H9 (cell line): ENCODE data around the gene EIF1AD. TPM values are rescaled to one million over a fixed set of nuclear protein-coding genes. Genes with fewer than 3 reads are reported as not detected.

ENCODE experiments used
- DNase-seq: peaks from one replicate; pipeline ENCODE4 v3.0.0-alpha.2; 2017
- H2AFZ ChIP-seq: one replicate; pipeline ENCODE4 v1.6.1; 2013; ENCODE audit warnings: mild to moderate bottlenecking, low read length, control low read depth, moderate library complexity
- H2AK5ac ChIP-seq: 2 replicates; pipeline ENCODE4 v1.6.1; 2013; ENCODE audit warnings: low read length, control low read depth, mixed read lengths; ENCODE audit not compliant: insufficient read length
- H2BK120ac ChIP-seq: one replicate; pipeline ENCODE4 v1.6.1; 2013; ENCODE audit warnings: low read depth, mild to moderate bottlenecking, low read length, control low read depth, inconsistent platforms; ENCODE audit not compliant: poor library complexity, severe bottlenecking
- H2BK12ac ChIP-seq: 2 replicates; pipeline ENCODE4 v1.6.1; 2013; ENCODE audit warnings: low read length, control low read depth, mixed read lengths, low read depth; ENCODE audit not compliant: insufficient read length
- H2BK15ac ChIP-seq: 2 replicates; pipeline ENCODE4 v1.6.1; 2013; ENCODE audit warnings: low read depth, low read length, control low read depth
- H2BK20ac ChIP-seq: one replicate; pipeline ENCODE4 v1.6.1; 2013; ENCODE audit warnings: low read depth, mild to moderate bottlenecking, low read length, control low read depth, inconsistent platforms; ENCODE audit not compliant: poor library complexity, severe bottlenecking
- H2BK5ac ChIP-seq: 2 replicates; pipeline ENCODE4 v1.6.1; 2013; ENCODE audit warnings: low read length, control low read depth, mixed read lengths; ENCODE audit not compliant: insufficient read length
- H3K14ac ChIP-seq: 2 replicates; pipeline ENCODE4 v1.6.1; 2013; ENCODE audit warnings: low read length, control low read depth; ENCODE audit not compliant: insufficient read depth
- H3K18ac ChIP-seq: 2 replicates; pipeline ENCODE4 v1.6.1; 2013; ENCODE audit warnings: low read depth, mild to moderate bottlenecking, mixed read lengths, low read length, control low read depth; ENCODE audit not compliant: insufficient read length
- H3K23ac ChIP-seq: 2 replicates; pipeline ENCODE4 v1.6.1; 2013; ENCODE audit warnings: low read length, control low read depth, mixed read lengths, low read depth; ENCODE audit not compliant: insufficient read length
- H3K23me2 ChIP-seq: 2 replicates; pipeline ENCODE4 v1.6.1; 2013; ENCODE audit warnings: low read depth, mild to moderate bottlenecking, mixed read lengths, low read length, control low read depth; ENCODE audit not compliant: insufficient read length, poor library complexity, severe bottlenecking
- H3K27ac ChIP-seq: 2 replicates; pipeline ENCODE4 v1.5.1; 2013; ENCODE audit warnings: low read length, control low read depth, mixed read lengths, low read depth; ENCODE audit not compliant: insufficient read length
- H3K27me3 ChIP-seq: 2 replicates; pipeline ENCODE4 v1.6.1; 2013; ENCODE audit warnings: low read length, control low read depth, inconsistent platforms; ENCODE audit not compliant: insufficient read depth
- H3K4ac ChIP-seq: 2 replicates; pipeline ENCODE4 v1.6.1; 2013; ENCODE audit warnings: low read depth, mild to moderate bottlenecking, control low read depth, inconsistent platforms, low read length, moderate library complexity
- H3K4me1 ChIP-seq: 2 replicates; pipeline ENCODE4 v1.6.1; 2013; ENCODE audit warnings: low read length, control low read depth, inconsistent platforms; ENCODE audit not compliant: insufficient read depth
- H3K4me2 ChIP-seq: 2 replicates; pipeline ENCODE4 v1.6.1; 2013; ENCODE audit warnings: low read length, control low read depth, mixed read lengths; ENCODE audit not compliant: insufficient read length, insufficient read depth
- H3K56ac ChIP-seq: 2 replicates; pipeline ENCODE4 v1.6.1; 2013; ENCODE audit warnings: low read depth, mild to moderate bottlenecking, mixed read lengths, low read length, control low read depth; ENCODE audit not compliant: insufficient read length
- H3K79me1 ChIP-seq: 2 replicates; pipeline ENCODE4 v1.6.1; 2013; ENCODE audit warnings: low read depth, mild to moderate bottlenecking, moderate library complexity, low read length, control low read depth, inconsistent platforms; ENCODE audit not compliant: insufficient read depth, poor library complexity, severe bottlenecking
- H3K79me2 ChIP-seq: 2 replicates; pipeline ENCODE4 v1.6.1; 2013; ENCODE audit warnings: low read length, control low read depth, inconsistent platforms; ENCODE audit not compliant: insufficient read depth
- H3K9ac ChIP-seq: 2 replicates; pipeline ENCODE4 v1.6.1; 2013; ENCODE audit warnings: low read length, control low read depth, mixed read lengths; ENCODE audit not compliant: insufficient read length; ENCODE audit errors: extremely low read depth
- H3K9me3 ChIP-seq: one replicate; pipeline ENCODE4 v1.6.1; 2013; ENCODE audit warnings: low read depth, low read length, inconsistent platforms; ENCODE audit not compliant: control insufficient read depth
- H3T11ph ChIP-seq: one replicate; pipeline ENCODE4 v1.6.1; 2013; ENCODE audit warnings: mild to moderate bottlenecking, low read length, control low read depth, inconsistent platforms
- H4K20me1 ChIP-seq: one replicate; pipeline ENCODE4 v1.6.1; 2013; ENCODE audit not compliant: control insufficient read depth, insufficient read length, insufficient read depth
- H4K5ac ChIP-seq: 2 replicates; pipeline ENCODE4 v1.6.1; 2013; ENCODE audit warnings: low read depth, mild to moderate bottlenecking, mixed read lengths, low read length, control low read depth; ENCODE audit not compliant: insufficient read length
- H4K8ac ChIP-seq: replicated peaks from 2 replicates; pipeline ENCODE4 v1.6.1; 2013; ENCODE audit warnings: low read length, control low read depth, mixed read lengths, low read depth; ENCODE audit not compliant: insufficient read length
- H4K91ac ChIP-seq: 2 replicates; pipeline ENCODE4 v1.6.1; 2013; ENCODE audit warnings: low read depth, mild to moderate bottlenecking, moderate library complexity, mixed read lengths, low read length, control low read depth; ENCODE audit not compliant: insufficient read length
- H3K27ac Mint-ChIP-seq, 3 experiments: 2 replicates in 2 of 3; 3 replicates in 1 of 3; pipeline ENCODE4 v1.8.0; 2020 to 2021; ENCODE audit warnings: mixed read lengths in 3 of 3, mild to moderate bottlenecking in 1 of 3, moderate library complexity in 1 of 3
- H3K27me3 Mint-ChIP-seq: 2 replicates; pipeline ENCODE4 v1.8.0; 2021; ENCODE audit warnings: low read depth, mild to moderate bottlenecking, moderate library complexity, mixed read lengths
- H3K36me3 Mint-ChIP-seq, 3 experiments: 2 replicates in 2 of 3; 3 replicates in 1 of 3; pipeline ENCODE4 v1.8.0; 2020 to 2021; ENCODE audit warnings: low read depth in 3 of 3, mixed read lengths in 3 of 3; ENCODE audit not compliant: insufficient read depth in 1 of 3
- H3K4me1 Mint-ChIP-seq, 2 experiments: 2 replicates each; pipeline ENCODE4 v1.8.0; 2020; ENCODE audit warnings: mixed read lengths in 2 of 2
- H3K4me3 Mint-ChIP-seq, 2 experiments: 2 replicates in 1 of 2; 3 replicates in 1 of 2; pipeline ENCODE4 v1.8.0; 2020 to 2021; ENCODE audit warnings: mild to moderate bottlenecking in 2 of 2, mixed read lengths in 2 of 2, moderate library complexity in 1 of 2
- H3K9me3 Mint-ChIP-seq, 2 experiments: 2 replicates in 1 of 2; 3 replicates in 1 of 2; pipeline ENCODE4 v1.8.0; 2020; ENCODE audit warnings: mild to moderate bottlenecking in 2 of 2, mixed read lengths in 2 of 2, moderate library complexity in 1 of 2
- CTCF ChIP-seq: fragments of 200-600 bp; sonication (generic); conservative IDR thresholded peaks from 3 replicates; pipeline ENCODE4 v1.8.0; 2021; ENCODE audit warnings: antibody characterized with exemption, mild to moderate bottlenecking
- WGBS: extraction: QIAGEN DNeasy Blood & Tissue Kit; methylation state at CpG from one replicate; pipeline ENCODE4 v1.1.7; 2013; ENCODE audit warnings: missing lambda C conversion rate, low lambda C conversion rate, mixed read lengths; ENCODE audit not compliant: insufficient read length; ENCODE audit errors: extremely low coverage; 5-methylcytosine and 5-hydroxymethylcytosine counted together
- total RNA-seq: library from RNA; stranded (reverse); gene quantifications from 2 replicates; pipeline ENCODE4 v1.2.1, GENCODE V29; 2021

EIF1AD gene
- total RNA-seq, 1 experiment from 2014 or later = 46.7 TPM

GRCh38 chr11:66039765-66040164 lies 37.8 kb upstream of the EIF1AD start:
- H3K27me3 Mint-ChIP-seq = peaks cover 14% of the 10 kb centered on the region; the same call in 1 of the 2 replicates
- H3K4me1 ChIP-seq = no peaks in the 10 kb centered on the region
- no peak overlapping the region; a peak in 2 of 7 replicates for H3K27ac Mint-ChIP-seq
- no peak overlapping the region for H4K8ac ChIP-seq
- no peak overlapping the region for H2BK15ac ChIP-seq
- H3K79me2 ChIP-seq = no peaks in the 10 kb centered on the region
- no peak overlapping the region for H3K27ac ChIP-seq
- H3K4ac ChIP-seq = no peak overlapping the region
- TF ChIP-seq CTCF = no peak
- H3K4me1 Mint-ChIP-seq = peaks cover 2 to 3% of the 10 kb centered on the region in 2 experiments
- H4K20me1 ChIP-seq = no peaks in the 10 kb centered on the region
- H3K9ac ChIP-seq = no peak overlapping the region
- no peak overlapping the region for H3K18ac ChIP-seq
- H2BK12ac ChIP-seq = no peak overlapping the region
- H3K36me3 Mint-ChIP-seq = peaks cover 20 to 30% (median 21%) of the 10 kb centered on the region in 3 experiments
- no peak overlapping the region for H4K91ac ChIP-seq
- H2BK5ac ChIP-seq = no peak overlapping the region
- H3K27me3 ChIP-seq = no peaks in the 10 kb centered on the region
- no CpG with 5 or more reads among the region's 3 CpGs for WGBS
- H2BK120ac ChIP-seq = no peak overlapping the region
- H2BK20ac ChIP-seq = no peak overlapping the region
- no peaks in the 10 kb centered on the region for H3K23me2 ChIP-seq
- no peak overlapping the region for H3K14ac ChIP-seq
- no peak overlapping the region for H3K56ac ChIP-seq
- no peaks in the 10 kb centered on the region for H3K79me1 ChIP-seq
- no peak overlapping the region for H3K4me3 Mint-ChIP-seq
- H3K4me2 ChIP-seq = no peak overlapping the region
- peaks cover 8% of the 10 kb centered on the region for H3K9me3 ChIP-seq
- no peak overlapping the region for H2AFZ ChIP-seq
- H4K5ac ChIP-seq = no peak overlapping the region
- DNase-seq = no peak
- peaks cover 18 to 23% of the 10 kb centered on the region in 2 experiments for H3K9me3 Mint-ChIP-seq
- H3K23ac ChIP-seq = no peak overlapping the region
- H3T11ph ChIP-seq = no peak overlapping the region
- no peak overlapping the region for H2AK5ac ChIP-seq
